Fibroblast of lung (primary cell): ENCODE data around the gene RET. TPM values are rescaled to one million over a fixed set of nuclear protein-coding genes. Genes with fewer than 3 reads are reported as not detected.

Experiments
- DNase-seq, 2 donors: peaks; one replicate each; pipeline versions ENCODE4 v3.0.0 to v3.0.0-alpha.2; 2010; ENCODE audit warnings: low read depth in 2 of 2
- H2AFZ ChIP-seq: 2 replicates; pipeline ENCODE4 v1.5.1; 2012; ENCODE audit warnings: low read length, control low read depth, inconsistent platforms
- H3K27ac ChIP-seq: 2 replicates; pipeline ENCODE4 v1.5.1; 2011; ENCODE audit warnings: low read length, control low read depth; ENCODE audit not compliant: insufficient read depth
- H3K27me3 ChIP-seq: 2 replicates; pipeline ENCODE4 v1.5.1; 2011; ENCODE audit warnings: mild to moderate bottlenecking, low read length; ENCODE audit not compliant: control insufficient read depth, insufficient read depth
- H3K36me3 ChIP-seq: 2 replicates; pipeline ENCODE4 v1.5.1; 2011; ENCODE audit warnings: low read length; ENCODE audit not compliant: control insufficient read depth, insufficient read depth
- H3K4me1 ChIP-seq: 2 replicates; pipeline ENCODE4 v1.5.1; 2011; ENCODE audit warnings: low read length; ENCODE audit not compliant: control insufficient read depth, insufficient read depth; ENCODE audit errors: extremely low read depth
- H3K4me2 ChIP-seq: 2 replicates; pipeline ENCODE4 v1.5.1; 2011; ENCODE audit warnings: low read length, control low read depth; ENCODE audit not compliant: insufficient read depth; ENCODE audit errors: extremely low read depth
- H3K4me3 ChIP-seq, 4 experiments: fragments of 200-600 bp in 1 of 4; sonication (generic) in 1 of 4; replicated peaks in 1 of 4; 2 replicates each; pipeline ENCODE4 v1.5.1; 2011 to 2016; ENCODE audit warnings: low read length in 4 of 4, low read depth in 3 of 4, mild to moderate bottlenecking in 3 of 4, control low read depth in 2 of 4, inconsistent platforms in 1 of 4, mixed read lengths in 1 of 4; ENCODE audit not compliant: insufficient read depth in 1 of 4; ENCODE audit errors: control extremely low read depth in 1 of 4
- H3K79me2 ChIP-seq: 2 replicates; pipeline ENCODE4 v1.5.1; 2012; ENCODE audit warnings: mild to moderate bottlenecking, low read length, inconsistent platforms; ENCODE audit not compliant: control insufficient read depth, insufficient read depth
- H3K9ac ChIP-seq: 2 replicates; pipeline ENCODE4 v1.5.1; 2011; ENCODE audit warnings: mild to moderate bottlenecking, low read length, control low read depth; ENCODE audit not compliant: insufficient read depth
- H3K9me3 ChIP-seq: 2 replicates; pipeline ENCODE4 v1.5.1; 2012; ENCODE audit warnings: low read depth, low read length; ENCODE audit not compliant: control insufficient read depth, insufficient read depth
- H4K20me1 ChIP-seq: 2 replicates; pipeline ENCODE4 v1.5.1; 2011; ENCODE audit warnings: low read length; ENCODE audit not compliant: control insufficient read depth, insufficient read depth; ENCODE audit errors: extremely low read depth
- EZH2 ChIP-seq: IDR thresholded peaks from 2 replicates; pipeline ENCODE4 v1.5.1; 2012; ENCODE audit warnings: low read length, control low read depth, mild to moderate bottlenecking; ENCODE audit errors: missing control alignments
- polyA plus RNA-seq, 2 donors: library from polyadenylated mRNA; depleted of rRNA in 1 of 2; stranded (reverse) in 1 of 2; unstranded in 1 of 2; fragments of >200 nt; gene quantifications; 2 replicates each; pipeline ENCODE4 v1.2.1, GENCODE V29; 2011 to 2012; ENCODE audit warnings: missing spikeins in 1 of 2
- total RNA-seq: library from RNA; depleted of rRNA; stranded (reverse); fragments of >200 nt; gene quantifications from 2 replicates; pipeline ENCODE4 v1.2.1, GENCODE V29; 2014
- TF ChIP-seq, protein P1 (sequence below), 2 donors: IDR thresholded peaks in 1 of 2; conservative IDR thresholded peaks in 1 of 2; 1 replicate in 1 of 2; 2 replicates in 1 of 2; pipeline ENCODE4 v1.5.1; 2011 to 2012; ENCODE audit warnings: low read length in 2 of 2, control low read depth in 1 of 2, inconsistent platforms in 1 of 2, low read depth in 1 of 2, mild to moderate bottlenecking in 1 of 2

Gene RET
- total and polyA plus RNA-seq, 2 donors (not counting 1 experiment from before 2014, with no cell fraction given) = 0.08 to 0.83 TPM

DNA sequence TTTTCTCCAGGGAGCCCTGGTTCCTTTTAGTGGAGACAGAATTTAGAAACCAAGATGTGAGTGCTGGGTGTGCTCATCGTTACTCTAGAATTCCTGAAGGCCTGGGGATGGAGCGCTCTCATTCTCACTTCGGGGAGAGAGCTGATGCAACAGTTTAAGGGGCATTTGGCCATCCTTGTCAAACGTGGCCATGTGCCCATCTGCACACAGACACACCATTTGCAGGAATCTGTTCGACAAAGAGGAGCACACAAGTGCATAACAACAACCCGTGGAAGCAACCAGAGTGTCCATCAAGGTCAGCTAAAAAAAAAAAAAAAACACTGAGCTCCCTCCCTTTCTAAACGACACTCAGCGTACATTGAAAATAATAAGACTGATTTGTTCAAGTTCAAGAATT lies 23.0 kb upstream of the RET start:
- no peak for TF ChIP-seq EZH2
- TF ChIP-seq, protein P1, sequence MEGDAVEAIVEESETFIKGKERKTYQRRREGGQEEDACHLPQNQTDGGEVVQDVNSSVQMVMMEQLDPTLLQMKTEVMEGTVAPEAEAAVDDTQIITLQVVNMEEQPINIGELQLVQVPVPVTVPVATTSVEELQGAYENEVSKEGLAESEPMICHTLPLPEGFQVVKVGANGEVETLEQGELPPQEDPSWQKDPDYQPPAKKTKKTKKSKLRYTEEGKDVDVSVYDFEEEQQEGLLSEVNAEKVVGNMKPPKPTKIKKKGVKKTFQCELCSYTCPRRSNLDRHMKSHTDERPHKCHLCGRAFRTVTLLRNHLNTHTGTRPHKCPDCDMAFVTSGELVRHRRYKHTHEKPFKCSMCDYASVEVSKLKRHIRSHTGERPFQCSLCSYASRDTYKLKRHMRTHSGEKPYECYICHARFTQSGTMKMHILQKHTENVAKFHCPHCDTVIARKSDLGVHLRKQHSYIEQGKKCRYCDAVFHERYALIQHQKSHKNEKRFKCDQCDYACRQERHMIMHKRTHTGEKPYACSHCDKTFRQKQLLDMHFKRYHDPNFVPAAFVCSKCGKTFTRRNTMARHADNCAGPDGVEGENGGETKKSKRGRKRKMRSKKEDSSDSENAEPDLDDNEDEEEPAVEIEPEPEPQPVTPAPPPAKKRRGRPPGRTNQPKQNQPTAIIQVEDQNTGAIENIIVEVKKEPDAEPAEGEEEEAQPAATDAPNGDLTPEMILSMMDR (conservative IDR thresholded peaks at IDR 0.05 in 1 of 2, IDR thresholded peaks at IDR 0.05 in 1 of 2; ENCODE audit: low read depth in 1 of 2, low read length in 2 of 2) = no peak
- H3K27me3 ChIP-seq = no peaks in the 10 kb centered on the region
- no peak overlapping the region for H3K4me2 ChIP-seq
- H3K4me1 ChIP-seq = no peaks in the 10 kb centered on the region
- DNase-seq = no peak
- H2AFZ ChIP-seq = no peak overlapping the region
- no peaks in the 10 kb centered on the region for H3K36me3 ChIP-seq
- H3K79me2 ChIP-seq = no peaks in the 10 kb centered on the region
- H3K27ac ChIP-seq = no peak overlapping the region
- H3K4me3 ChIP-seq = no peak overlapping the region
- H3K9ac ChIP-seq = no peak overlapping the region
- no peaks in the 10 kb centered on the region for H3K9me3 ChIP-seq
- H4K20me1 ChIP-seq = no peaks in the 10 kb centered on the region

DNA sequence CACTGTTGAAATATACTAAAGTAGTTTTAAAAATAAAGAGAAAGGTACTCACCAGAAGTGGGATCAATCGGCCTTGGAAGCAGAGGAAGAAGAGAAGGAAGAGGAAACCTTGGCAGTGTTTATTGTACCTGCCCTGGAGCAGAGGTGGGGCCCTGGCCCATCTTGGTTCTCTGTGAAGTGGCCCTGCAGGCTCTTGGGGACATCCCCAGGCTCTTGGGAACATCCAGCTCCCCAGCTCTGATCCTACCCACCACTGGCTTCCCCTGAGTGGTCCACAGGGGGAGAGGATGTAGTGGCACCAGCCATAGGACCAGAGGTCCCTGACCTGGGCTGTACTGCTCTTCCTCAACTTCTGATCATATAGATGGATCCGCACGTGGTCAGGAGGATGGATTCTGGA lies 22.3 kb upstream of the RET start:
- H3K4me3 ChIP-seq = no peak overlapping the region
- no peaks in the 10 kb centered on the region for H3K9me3 ChIP-seq
- H4K20me1 ChIP-seq = no peaks in the 10 kb centered on the region
- no peaks in the 10 kb centered on the region for H3K79me2 ChIP-seq
- no peak overlapping the region for H2AFZ ChIP-seq
- no peak overlapping the region for H3K27ac ChIP-seq
- TF ChIP-seq, protein P1 (conservative IDR thresholded peaks at IDR 0.05 in 1 of 2, IDR thresholded peaks at IDR 0.05 in 1 of 2; ENCODE audit: low read depth in 1 of 2, low read length in 2 of 2) = no peak
- no peak for TF ChIP-seq EZH2
- H3K4me1 ChIP-seq = no peaks in the 10 kb centered on the region
- no peaks in the 10 kb centered on the region for H3K36me3 ChIP-seq
- no peaks in the 10 kb centered on the region for H3K27me3 ChIP-seq
- DNase-seq = no peak
- H3K9ac ChIP-seq = no peak overlapping the region
- no peak overlapping the region for H3K4me2 ChIP-seq

DNA sequence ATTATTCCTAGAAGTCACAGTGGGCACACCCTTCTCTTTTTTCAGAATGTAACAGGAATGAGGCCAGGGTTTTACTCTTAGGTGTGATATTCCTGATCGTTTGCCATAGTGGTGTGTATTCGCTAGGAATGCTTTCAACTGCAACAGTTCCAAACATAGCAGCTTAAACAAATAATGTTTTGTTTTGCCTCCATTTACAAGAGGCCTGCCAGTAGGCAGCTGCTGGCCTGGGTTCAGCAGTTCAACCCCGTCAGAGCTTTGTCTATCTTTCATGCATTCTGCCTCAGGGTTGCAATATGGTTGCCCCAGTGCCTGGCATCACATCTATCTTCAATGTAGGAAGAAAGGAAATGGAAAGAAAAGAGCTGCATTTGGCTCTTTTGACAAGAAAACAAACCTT lies 21.7 kb upstream of the RET start:
- DNase-seq = no peak
- H3K9ac ChIP-seq = no peak overlapping the region
- no peak overlapping the region for H3K27ac ChIP-seq
- TF ChIP-seq EZH2 = no peak
- TF ChIP-seq, protein P1 (conservative IDR thresholded peaks at IDR 0.05 in 1 of 2, IDR thresholded peaks at IDR 0.05 in 1 of 2; ENCODE audit: low read depth in 1 of 2, low read length in 2 of 2) = no peak
- H3K9me3 ChIP-seq = no peaks in the 10 kb centered on the region
- no peaks in the 10 kb centered on the region for H3K79me2 ChIP-seq
- H3K27me3 ChIP-seq = no peaks in the 10 kb centered on the region
- H3K4me2 ChIP-seq = no peak overlapping the region
- H3K36me3 ChIP-seq = no peaks in the 10 kb centered on the region
- H4K20me1 ChIP-seq = no peaks in the 10 kb centered on the region
- H3K4me1 ChIP-seq = no peaks in the 10 kb centered on the region
- no peak overlapping the region for H2AFZ ChIP-seq
- no peak overlapping the region for H3K4me3 ChIP-seq
